SW 1271 (cell line): ENCODE measurements around the gene PRTG.
"Not testable (repeated sequence)": the region's sequence is repeated elsewhere in the genome, so short reads cannot be mapped to it uniquely, and the experiment has no call there.

Experiments used
- DNase-seq, 2 experiments: peaks; one replicate each; lab custom pipeline; 2025; lab: John Stamatoyannopoulos, UW

The PRTG gene

GRCh38 chr15:55630858-55631257 lies 112.1 kb downstream of the PRTG start:
- no peak for DNase-seq

GRCh38 chr15:55628369-55628730 lies 114.6 kb downstream of the PRTG start:
- DNase-seq, result no peak

GRCh38 chr15:55627730-55628368 lies 115.1 kb downstream of the PRTG start:
- DNase-seq, result peak; percentile 57 to 71

DNA sequence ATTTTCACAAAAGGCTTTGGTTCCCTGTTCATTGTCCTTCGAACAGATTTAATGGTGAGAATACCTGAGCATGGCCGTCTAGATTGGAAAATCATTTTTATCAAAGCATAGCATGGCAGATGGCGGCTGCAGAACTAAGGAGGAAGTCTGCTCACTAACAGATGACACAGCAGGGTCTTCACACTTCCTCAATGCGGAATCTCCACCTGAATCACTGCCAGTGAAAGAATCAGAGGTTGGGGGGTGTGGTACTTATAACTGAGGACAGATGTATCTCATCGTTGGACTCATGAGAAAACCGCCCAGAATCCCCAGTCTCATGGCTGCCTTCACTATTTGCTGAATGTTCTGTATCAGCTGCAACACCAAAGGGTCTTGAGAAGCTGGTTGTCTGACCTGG lies 123.2 kb downstream of the PRTG start:
- no peak for DNase-seq

DNA sequence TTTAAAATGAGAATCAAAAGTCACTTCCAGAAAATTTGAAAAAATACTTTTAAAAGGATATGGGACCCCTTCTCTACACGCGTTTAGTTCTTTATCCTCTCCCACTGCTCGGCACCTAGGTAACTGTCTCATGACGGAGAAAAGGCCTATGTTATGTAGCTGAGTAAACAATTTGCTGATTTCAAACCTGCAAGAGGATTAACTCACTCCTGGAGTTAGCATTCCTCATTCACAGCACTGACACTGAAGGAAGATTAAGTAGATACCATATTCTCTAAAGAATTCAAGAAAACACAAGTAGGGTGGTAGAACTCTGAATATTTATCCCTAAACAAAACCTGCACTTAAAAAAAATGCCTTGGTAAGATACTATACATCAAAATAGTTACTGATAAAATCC lies 124.6 kb downstream of the PRTG start:
- DNase-seq, result no peak

GRCh38 chr15:55615445-55615844 lies 127.5 kb downstream of the PRTG start:
- no peak for DNase-seq

DNA sequence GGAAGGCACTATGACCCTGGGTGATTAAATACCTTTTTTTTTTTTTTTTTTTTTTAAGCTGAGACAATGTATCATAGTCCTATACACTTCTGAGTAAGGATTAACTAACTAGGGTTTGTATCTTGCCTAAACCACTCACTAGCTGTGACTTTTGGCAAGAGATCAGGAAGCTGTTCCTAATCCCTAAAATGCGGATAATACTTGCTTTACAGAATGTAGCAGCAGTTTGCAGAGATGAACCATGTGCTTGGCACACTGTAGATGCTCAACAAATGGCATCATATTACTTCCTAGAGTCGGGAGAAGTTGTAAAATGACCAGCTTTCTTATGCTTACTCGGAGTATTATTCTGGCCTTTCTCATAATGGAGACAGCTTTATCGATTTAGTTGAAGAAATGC lies 129.2 kb downstream of the PRTG start:
- no peak for DNase-seq

- DNase-seq, result no peak
These were observed 136.7 kb downstream of the PRTG start for GRCh38 chr15:55606214-55606613.

DNA sequence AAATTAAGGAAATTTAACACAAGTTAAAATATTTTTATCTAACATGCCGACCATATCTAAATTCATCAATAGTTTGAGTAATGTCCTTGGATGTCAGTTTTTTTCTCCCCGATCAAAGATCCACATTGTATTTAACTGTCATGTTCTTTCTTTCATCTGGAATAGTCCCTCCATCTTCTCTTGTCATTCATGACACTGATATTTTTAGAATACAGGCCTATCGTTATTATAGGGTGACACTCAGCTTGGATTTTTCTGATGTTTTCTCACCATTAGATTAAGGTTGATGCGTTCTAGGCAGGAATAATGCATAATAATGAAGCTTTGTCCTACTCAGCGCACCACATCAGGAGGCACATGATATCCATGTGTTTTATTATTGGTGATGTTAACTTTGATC lies 141.6 kb downstream of the PRTG start:
- no peak for DNase-seq

DNA sequence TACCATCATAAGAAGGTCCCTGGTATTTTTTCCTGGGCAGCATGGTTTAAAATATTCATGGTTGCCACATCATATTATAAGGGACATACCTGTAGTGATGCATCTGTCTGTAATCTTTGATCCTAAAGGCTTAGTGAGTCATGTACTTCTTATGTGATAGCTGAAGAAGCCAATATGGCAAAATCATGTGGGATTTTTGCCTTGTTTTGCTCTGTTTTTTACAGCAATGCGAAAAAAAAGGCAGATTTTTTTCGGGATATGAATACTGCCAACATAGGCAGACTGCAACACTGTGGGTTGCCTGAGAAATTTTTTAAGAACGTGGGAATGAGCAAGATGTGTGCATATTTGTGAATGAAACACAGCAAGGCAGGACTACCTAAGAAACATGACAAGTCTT lies 143.5 kb downstream of the PRTG start:
- DNase-seq, result no peak

GRCh38 chr15:55593019-55593418 lies 149.9 kb downstream of the PRTG start:
- not testable (repeated sequence) for DNase-seq

DNA sequence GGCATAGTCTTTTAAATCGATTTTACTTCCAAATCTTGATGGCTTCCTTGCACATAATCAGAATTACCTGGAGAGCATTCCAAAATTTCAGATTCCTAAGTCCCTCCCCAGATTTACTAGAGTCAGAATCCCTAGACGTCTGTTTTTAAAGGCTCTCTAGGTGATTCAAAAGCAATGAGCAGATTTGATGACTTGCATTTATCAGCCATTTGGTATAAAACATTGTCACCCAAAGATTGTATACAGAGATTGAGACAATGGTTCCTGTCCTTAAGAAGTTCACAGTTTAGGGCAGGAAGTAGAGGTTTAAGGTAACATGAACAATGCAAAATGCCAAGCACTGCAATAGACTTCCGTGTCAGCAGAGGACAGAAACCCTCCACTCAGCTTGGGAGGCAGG lies 152.2 kb downstream of the PRTG start:
- DNase-seq, result no peak

DNA sequence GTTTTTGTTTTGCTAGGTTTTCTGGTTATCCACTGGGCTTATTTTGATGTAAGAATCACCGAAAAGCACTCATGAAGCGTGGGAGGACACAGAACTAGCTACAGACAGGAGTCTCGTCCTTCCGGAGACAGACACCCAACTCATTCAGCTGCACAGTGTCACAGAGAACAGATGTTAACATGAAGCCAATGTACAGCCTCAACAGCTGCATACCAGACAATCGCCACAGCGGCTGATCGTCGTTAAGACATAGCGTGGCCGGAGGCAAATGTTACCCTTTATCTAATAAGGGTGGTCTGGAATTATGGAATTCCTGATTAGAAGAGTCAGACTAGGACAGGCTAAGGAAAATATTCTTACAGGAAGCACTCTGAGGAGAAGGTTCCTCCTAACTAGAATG lies 153.7 kb downstream of the PRTG start:
- DNase-seq, result no peak

DNA sequence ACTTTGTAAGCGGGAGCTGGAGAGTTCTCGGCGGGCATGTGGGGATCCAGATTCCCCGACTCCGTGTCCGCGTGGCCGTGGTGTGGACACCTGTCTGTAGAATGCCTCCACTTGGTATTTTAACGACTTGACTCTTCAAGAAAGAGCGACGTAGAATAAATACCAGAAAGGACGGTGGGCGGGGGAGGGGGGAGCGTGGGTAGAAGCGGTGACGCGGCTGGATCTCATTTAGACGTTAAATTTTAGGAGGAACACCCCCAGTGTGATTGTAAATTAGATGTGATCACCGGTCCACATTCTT lies 154.2 kb downstream of the PRTG start:
- DNase-seq, result no peak

DNA sequence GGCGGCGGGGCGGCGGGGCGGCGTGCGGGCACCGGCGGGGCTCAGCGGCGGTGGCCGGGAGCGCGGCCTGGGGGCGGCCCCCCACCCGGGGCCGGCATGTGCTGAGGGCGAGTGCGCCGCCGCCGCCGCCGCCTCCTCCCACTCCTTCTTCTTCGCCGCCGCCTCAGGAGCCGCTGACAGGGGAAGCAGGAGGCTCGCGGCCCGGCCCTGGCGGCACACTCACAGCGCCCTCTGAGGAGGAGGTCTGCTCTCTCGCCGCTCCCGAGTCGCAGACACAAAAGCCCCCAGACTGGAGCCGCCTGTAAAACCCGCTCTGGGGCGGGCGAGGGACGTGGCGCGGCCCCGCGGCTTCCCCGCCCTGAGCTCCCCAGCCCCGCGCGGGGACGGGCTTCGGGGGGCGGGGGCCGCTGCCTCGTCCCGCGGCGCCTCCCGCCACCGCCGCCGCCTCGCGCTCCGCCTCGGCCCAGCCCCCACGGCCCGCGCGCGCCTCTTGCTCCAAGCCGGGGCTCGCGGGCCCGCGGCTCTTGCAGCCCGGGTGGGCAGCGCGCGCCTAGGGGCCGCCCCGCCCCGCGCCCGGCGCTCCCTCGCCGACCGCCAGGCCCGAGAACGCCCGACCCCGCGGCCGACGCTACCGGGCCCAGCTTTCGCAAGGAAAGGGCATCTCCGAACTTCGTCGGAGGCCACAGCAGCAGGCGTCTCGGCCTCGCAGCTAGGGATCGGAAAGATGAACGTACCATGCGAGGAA lies 154.7 kb downstream of the PRTG start, which contains the start of gene PYGO1:
TSS of gene PYGO1 (minus strand) at position 276 of the 745 bp plus-strand sequence. CDS start 462 bp downstream, outside the sequence.
- peak in 1 of 2 experiments; percentile 52 for DNase-seq

DNA sequence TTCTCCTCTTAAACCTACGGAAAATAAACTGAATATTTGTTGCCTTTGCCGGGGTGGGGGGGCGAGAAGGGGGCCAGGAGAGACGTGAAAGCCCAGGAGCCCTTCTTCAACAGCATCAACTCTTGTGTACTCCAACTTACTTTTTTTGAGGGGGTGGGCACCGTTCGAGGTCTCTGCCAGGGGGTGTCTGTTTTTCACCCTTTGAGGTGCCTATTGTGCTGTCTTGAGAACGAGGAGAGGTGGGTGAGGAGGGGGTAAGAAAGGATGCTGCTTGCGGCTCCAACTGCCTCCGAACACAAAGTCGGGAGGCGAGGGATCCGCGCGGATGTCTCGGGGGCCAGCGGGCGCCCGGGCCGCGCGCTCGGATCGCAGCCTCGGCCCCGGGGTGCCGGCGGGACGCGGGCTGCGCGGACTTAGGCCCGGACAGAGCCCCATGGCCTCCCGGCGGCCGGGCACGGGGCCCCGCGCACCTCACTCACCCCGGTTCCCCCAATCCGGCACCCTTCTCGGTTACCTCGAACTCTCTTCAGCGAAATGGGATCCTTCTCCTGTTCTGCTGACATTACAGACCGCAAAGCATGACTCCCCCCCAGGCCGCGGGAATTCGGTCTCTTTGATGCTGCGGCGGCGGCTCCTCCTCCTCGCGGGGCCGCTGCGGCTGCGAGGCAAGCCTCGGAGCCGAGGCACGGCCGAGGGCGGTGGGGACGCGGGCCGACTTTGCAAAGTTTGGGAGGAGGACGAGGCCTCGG lies 155.5 kb downstream of the PRTG start:
- no peak for DNase-seq

DNA sequence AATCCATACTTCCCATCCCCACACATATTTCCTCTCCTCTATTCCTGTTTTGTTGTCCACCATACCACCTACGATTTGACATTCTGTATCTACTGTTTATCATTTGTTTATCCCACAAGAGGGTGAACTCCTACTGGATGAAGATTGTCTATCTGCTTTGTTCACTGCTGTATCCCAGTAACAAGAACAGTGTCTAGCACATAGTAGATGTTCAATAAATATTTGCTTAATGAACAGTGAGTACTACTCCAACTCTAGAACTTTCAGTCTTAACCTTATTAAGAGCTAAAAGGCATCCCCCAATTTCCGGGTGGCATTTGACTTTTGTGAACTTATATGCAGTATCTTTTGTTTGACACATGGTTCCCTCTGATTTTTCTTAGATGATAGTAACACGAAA lies 156.1 kb downstream of the PRTG start:
- no peak for DNase-seq

DNA sequence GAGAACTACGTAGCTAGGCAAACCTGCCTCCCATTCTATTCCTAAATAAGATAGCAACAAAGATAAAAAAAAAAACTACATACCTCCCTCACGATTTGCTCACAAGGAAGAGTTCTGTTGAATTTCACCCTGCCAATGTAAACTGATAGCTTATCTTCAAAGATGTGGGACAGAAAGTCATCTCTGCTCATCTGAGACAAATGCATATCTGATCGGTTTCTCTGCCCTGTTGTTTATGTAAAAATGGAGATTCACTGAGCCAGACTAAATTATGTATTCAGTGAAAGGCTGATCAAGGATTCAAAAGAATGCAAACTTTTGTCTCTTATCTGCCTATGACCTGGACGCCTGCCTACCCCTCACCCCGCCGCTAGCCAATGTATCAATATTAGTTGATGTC lies 166.0 kb downstream of the PRTG start:
- no peak for DNase-seq

DNA sequence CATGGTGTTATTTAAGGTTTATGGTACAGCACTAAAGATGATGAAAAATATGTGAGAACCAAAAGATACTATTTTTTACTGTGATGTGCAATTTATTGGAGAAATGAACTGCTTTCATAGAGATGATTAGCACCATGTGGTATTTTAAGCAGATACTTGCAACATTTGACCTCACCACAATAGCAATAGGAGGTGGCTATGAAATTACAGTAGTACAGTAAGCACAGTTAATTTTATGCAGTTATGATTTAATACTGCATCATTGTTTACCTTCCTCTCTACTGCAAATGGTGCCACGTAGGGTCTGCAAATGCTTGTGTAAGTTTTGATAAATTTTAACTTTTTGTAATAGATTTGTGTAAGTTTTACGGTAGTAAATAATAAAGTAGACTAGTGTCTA lies 168.9 kb downstream of the PRTG start:
- no peak for DNase-seq

DNA sequence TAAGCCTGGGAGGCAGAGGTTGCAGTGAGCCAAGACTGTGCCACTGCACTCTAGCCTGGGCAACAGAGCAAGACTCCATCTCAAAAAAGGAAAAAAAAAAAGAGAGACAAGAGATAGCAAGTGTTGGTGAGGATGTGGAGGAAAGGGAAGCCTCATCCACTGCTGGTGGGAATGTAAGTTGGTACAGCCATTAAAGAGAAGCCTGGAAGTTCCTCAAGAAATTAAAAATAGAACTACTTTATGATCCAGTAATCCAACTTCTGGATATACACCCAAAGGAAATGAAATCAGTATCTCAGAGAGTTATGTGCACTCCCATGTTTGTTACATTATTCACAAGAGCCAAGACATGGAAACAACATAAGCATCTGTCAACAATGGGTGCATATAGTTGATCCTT lies 169.7 kb downstream of the PRTG start:
- no peak for DNase-seq

DNA sequence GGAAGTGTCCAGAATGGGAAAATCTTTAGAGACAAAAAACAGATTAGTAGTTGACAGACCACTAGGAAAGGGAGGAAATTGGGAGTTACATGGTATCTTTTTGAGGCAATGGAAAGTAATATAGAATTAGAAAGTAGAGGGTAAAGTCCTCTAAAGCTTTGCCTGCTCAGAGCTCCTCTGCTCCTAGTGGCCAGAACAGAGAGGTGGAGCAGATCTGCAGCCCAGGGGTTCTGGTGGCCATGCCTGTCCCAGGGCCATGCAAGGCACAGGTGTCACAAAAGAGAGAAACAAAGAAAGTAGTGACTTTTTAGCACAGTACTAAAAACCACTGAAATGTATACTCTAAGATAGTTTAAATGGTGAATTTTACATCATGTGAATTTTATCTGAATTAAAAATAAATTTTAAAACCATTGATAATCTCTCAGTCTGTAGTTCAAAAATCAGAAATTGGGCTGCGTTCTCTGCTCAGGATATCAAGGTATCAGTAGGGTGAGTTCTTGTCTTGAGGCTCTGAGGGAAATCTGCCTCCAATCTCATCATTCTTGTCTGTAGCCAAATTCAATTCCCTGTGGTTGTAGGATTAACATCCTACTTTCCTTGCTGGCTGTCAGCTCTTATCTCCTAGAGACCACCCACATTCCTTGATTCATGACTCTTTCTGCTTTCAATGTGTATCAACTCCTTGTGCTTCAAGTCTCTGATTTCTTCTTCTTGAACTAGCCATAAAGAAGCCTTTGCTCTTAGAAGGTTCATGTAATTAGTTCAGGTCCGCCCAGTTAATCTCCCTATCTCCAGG lies 178.4 kb downstream of the PRTG start:
- DNase-seq, result no peak

DNA sequence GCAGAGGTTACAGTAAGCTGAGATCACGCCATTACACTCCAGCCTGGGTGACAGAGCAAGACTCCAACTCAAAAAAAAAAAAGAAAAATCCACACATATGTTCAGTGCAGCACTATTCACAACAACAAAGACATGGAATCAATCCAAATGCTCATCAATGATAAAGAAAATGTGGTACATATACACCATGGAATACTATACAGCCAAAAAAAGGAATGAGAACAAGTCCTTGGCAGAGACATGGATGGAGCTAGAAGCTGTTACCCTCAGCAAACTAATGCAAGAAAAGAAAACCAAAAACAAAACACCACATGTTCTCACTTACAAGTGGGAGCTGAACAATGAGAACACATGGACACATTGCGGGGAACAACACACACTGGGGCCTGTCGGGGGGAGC lies 180.4 kb downstream of the PRTG start:
- DNase-seq, result no peak
